Measurements from ENCODE around the gene SLC7A8. TPM values are rescaled to one million over a fixed set of nuclear protein-coding genes. Genes with fewer than 3 reads are reported as not detected.

The SLC7A8 gene
- total and polyA plus RNA-seq, 2 of the 4 experiments (the other 2 are of a cell fraction) = 0.31 TPM; not detected in 1

GRCh38 chr14:23153851-23154796 is 29.3 kb downstream of the SLC7A8 start (continued):
- TF ChIP-seq ELK1 (IDR thresholded peaks at IDR 0.05; ENCODE audit: borderline replicate concordance, low read depth, low read length) (no peak), MXI1 (IDR thresholded peaks at IDR 0.05; ENCODE audit: borderline replicate concordance, low read depth, low read length) (no peak)

GRCh38 chr14:23151342-23151741 is 32.1 kb downstream of the SLC7A8 start:
- Histone ChIP-seq H2BK120ac (ENCODE audit: low read depth, low read length) (no peak overlapping the region), H3K4ac (ENCODE audit: low read depth, low read length) (no peak overlapping the region), H2BK15ac (ENCODE audit: low read depth, low read length) (no peak overlapping the region), H3K4me3 (ENCODE audit: insufficient read depth, low read depth, low read length) (no peak overlapping the region), H3K23ac (ENCODE audit: low read depth, low read length) (no peak overlapping the region), H3K9me3 (ENCODE audit: control insufficient read depth, insufficient read depth, low read length) (0 out of 2 replicates have a peak, but pooled peaks cover 2% of the 10 kb centered on the region), H3K4me2 (ENCODE audit: low read depth, low read length) (no peak overlapping the region), H2BK20ac (ENCODE audit: low read depth, low read length) (no peak overlapping the region), H2AFZ (replicated peaks; ENCODE audit: low read length, poor library complexity) (no peak overlapping the region), H3K27me3 (ENCODE audit: control insufficient read depth, insufficient read depth, low read length) (peaks cover 11% of the 10 kb centered on the region), H2AK5ac (ENCODE audit: low read depth, low read length) (no peak overlapping the region), H4K20me1 (ENCODE audit: insufficient read depth, low read length) (no peaks in the 10 kb centered on the region), H3K9ac (ENCODE audit: low read depth, low read length) (no peak overlapping the region), H3K9me1 (ENCODE audit: insufficient read depth, low read length) (0 out of 2 replicates have a peak, but pooled peaks cover 3% of the 10 kb centered on the region), H3K27ac (ENCODE audit: insufficient read depth, low read length) (no peak overlapping the region), H4K91ac (ENCODE audit: insufficient read depth, low read depth, low read length) (no peak overlapping the region), H2AK9ac (replicated peaks; ENCODE audit: low read depth, low read length, poor library complexity) (no peak overlapping the region), H3K79me1 (ENCODE audit: low read depth in 1 of 2, low read length in 2 of 2) (no peaks in the 10 kb centered on the region), H3K36me3 (ENCODE audit: control insufficient read depth, insufficient read depth, low read length) (no peaks in the 10 kb centered on the region), H3K4me1 (ENCODE audit: control insufficient read depth, insufficient read depth, low read length) (peaks cover 4% of the 10 kb centered on the region), H3K18ac (ENCODE audit: low read depth, low read length) (no peak overlapping the region), H3K56ac (ENCODE audit: extremely low read depth, insufficient read depth, low read length) (no peak overlapping the region), H3K14ac (replicated peaks; ENCODE audit: low read depth, low read length) (no peak overlapping the region), H4K8ac (ENCODE audit: low read depth in 2 of 2, low read length in 2 of 2) (no peak overlapping the region), H2BK5ac (ENCODE audit: low read depth, low read length, poor library complexity, severe bottlenecking) (no peak overlapping the region), H4K5ac (ENCODE audit: low read depth, low read length) (no peak overlapping the region)
- no TSS peak for BruUV-seq (replicated peaks)
- dilution Hi-C loops (cut with HindIII; ENCODE audit: low sequenced_read_pairs, unreplicated experiment) = no loop called here
- no CpG with 5 or more reads among the region's 2 CpGs for WGBS, 2 experiments (ENCODE audit: extremely low coverage in 2 of 2, insufficient read length in 1 of 2)
- in situ Hi-C loops (cut with MboI; ENCODE audit: low sequenced_read_pairs) = no loop called here
- intact Hi-C loops (cut with micrococcal nuclease) = no loop called here
- ChIA-PET CTCF (interaction anchor here (1.2 kb wide), 1 partner anchor 31 kb away, joined by 5 read pairs; no protein-coding TSS in a partner anchor), POLR2A (ENCODE audit: unreplicated experiment) (no interaction called here)
- no peak for ATAC-seq (ENCODE audit: low read depth)
- DNase-seq = no peak
- TF ChIP-seq NFE2L2 (IDR thresholded peaks at IDR 0.05; ENCODE audit: low read depth, low read length) (no peak), RAD21 (IDR thresholded peaks at IDR 0.05; ENCODE audit: low read length) (no peak), MXI1 (IDR thresholded peaks at IDR 0.05; ENCODE audit: borderline replicate concordance, low read depth, low read length) (no peak), MAZ (IDR thresholded peaks at IDR 0.05; ENCODE audit: borderline replicate concordance, low read depth, low read length) (no peak), MAFK (IDR thresholded peaks at IDR 0.05; ENCODE audit: low read depth, low read length) (no peak), CHD1 (IDR thresholded peaks at IDR 0.05; ENCODE audit: low read depth, low read length) (no peak), POLR2A (IDR thresholded peaks at IDR 0.05; ENCODE audit: low read depth, low read length) (no peak), CTCF (conservative IDR thresholded peaks at IDR 0.05; ENCODE audit: low read depth, low read length) (no peak), FOS (IDR thresholded peaks at IDR 0.05; ENCODE audit: low read depth, low read length) (no peak), CEBPB (IDR thresholded peaks at IDR 0.05; ENCODE audit: low read depth, low read length) (no peak), RCOR1 (IDR thresholded peaks at IDR 0.05; ENCODE audit: insufficient replicate concordance, low read length) (no peak), BHLHE40 (IDR thresholded peaks at IDR 0.05; ENCODE audit: low read depth, low read length) (no peak)

Measured in IMR-90 (cell line).